ENCODE data around the gene KATNAL2. TPM values are rescaled to one million over a fixed set of nuclear protein-coding genes. Genes with fewer than 3 reads are reported as not detected.
"Not testable (repeated sequence)": the region's sequence is repeated elsewhere in the genome, so short reads cannot be mapped to it uniquely, and the experiment has no call there.

KATNAL2 gene
- total RNA-seq, 1 donor from 2014 or later = 0.64 TPM

GRCh38 chr18:46939337-46939963 is 22.0 kb downstream of the KATNAL2 start:
- peak in 1 of 2 donors; percentile 18 for DNase-seq (ENCODE audit: low read depth in 2 of 2)

- DNase-seq (ENCODE audit: low read depth in 2 of 2) = no peak
Observed at GRCh38 chr18:46939998-46940571, 22.7 kb downstream of the KATNAL2 start.

GRCh38 chr18:46942646-46943045 is 25.2 kb downstream of the KATNAL2 start:
- DNase-seq (ENCODE audit: low read depth in 2 of 2) = no peak

- peak; percentile 54 to 86 for DNase-seq (ENCODE audit: low read depth in 2 of 2)
Observed at GRCh38 chr18:46946656-46947282, 29.4 kb downstream of the KATNAL2 start.

- DNase-seq (ENCODE audit: low read depth in 2 of 2) = peak in 1 of 2 donors; percentile 29
Observed at GRCh38 chr18:46950064-46950656, 32.8 kb downstream of the KATNAL2 start.

GRCh38 chr18:46953195-46953594 is 35.8 kb downstream of the KATNAL2 start:
- no peak for DNase-seq (ENCODE audit: low read depth in 2 of 2)

DNA sequence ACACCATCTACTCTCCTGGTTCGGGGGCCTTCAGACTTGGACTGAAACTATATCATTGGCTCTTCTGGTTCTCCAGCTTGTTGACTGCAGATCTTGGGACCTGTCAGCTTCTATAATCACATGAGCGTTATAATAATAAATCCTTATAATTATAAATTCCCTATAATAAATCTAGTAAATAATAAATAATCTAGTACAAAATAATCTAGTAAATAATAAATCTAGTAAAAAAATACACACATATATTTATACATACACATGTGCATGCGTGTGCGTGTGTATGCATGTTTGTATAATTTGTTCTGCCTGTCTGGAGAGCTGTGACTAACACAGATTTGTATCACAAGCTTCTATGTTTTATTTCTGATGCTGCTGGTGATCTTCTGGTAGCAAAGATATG is 40.8 kb downstream of the KATNAL2 start:
- no peak for DNase-seq (ENCODE audit: low read depth in 2 of 2)

DNA sequence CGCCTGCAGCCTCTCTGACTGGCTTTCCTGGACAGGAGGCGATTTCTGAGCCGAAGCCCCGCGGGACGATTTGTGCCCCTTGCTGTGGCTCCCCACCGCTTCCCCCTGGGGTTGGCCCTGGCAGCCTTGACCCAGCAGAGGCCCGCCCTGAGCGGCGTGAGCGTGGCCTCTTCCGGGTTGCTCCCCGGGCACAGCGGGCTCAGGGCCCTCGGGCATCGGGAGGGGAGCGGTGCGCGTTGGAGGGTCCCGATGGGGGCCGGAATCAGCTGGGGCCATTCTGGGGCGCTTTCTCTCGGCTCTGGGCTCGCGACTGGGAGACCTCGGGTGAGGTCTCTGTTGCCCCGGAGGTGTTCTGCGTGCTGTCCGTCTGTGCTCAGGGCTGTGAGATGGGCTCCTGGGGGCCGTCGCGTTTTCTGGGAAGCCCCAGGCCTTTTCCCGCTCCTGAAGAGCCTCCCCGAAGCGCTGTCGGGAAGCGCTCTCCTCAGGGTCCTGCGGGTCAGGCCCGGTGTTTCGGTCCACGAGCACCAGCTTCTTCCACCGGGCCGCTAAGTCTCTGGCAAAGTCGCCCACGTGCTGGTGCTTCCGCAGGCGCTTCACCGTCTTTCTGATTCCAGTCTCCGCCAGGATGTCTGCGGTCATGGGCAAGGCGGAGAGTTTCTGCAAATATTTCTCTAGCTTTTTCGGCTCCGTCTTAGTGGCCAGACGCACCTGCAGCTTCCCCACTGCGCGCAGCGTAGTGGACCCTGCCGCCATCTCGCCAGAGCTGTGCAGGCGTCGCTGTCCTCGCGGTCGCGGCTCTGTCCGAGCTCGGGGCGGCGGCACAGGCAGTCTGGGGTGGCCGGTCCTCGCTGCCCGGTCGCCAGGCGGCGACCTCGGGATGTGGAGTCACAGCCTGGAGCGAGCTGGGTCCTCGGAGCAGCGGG is 46.5 kb downstream of the KATNAL2 start:
- not testable (repeated sequence) for DNase-seq (ENCODE audit: low read depth in 2 of 2)

DNA sequence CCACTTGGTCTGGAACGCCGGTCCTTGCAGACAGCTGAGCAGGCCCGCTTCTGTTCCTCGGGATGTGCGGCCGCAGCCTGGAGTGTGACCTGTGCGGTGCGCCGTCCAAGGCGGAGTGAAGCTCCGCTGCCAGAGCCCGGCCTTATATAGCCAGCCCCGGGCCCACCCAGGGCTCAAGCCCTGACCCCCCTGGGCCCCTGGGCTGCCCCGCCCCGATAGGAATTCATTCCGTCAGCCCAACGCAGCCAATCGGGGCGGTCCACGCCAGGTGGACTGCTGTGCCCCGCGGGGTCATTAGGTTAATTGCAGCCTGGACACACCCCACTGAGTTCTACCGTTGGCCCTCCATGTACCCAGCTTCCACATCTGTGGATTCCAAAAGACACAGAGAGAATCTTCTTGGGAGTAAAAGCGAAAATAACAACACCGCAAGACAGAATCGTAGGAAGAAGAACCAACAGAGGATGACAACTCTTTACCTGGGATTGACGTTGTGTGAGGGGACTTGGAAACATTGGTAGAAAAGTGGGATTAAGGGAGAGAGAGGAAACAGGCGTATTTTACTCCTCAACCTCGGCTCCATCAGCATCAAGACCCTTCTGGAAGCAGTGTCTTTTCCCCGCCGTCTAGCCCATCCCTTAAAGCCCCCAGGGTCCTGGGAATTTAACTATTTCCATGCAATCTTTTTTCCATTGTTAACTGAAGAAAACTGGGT is 47.3 kb downstream of the KATNAL2 start:
- not testable (repeated sequence) for DNase-seq (ENCODE audit: low read depth in 2 of 2)

DNA sequence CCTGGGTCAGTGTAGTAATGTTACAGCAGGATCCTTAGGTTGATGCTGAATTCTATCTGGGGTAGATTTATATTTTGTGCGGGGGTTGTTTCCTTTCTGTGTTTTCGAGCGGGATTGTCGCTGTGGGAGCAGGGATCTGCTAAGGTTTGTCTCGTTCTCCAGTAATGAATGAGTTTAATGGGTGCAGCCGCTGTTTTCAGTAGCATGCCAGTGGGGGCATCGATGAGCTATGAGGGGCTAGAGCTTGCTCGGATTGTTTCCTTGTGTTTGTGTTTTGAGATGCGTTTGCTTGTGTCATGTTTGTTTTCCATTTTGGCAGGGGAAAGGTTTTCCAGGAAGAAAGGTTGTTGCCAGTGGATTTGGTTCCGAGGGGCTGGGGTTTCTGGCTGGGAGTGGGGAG is 48.9 kb downstream of the KATNAL2 start:
- not testable (repeated sequence) for DNase-seq (ENCODE audit: low read depth in 2 of 2)

DNA sequence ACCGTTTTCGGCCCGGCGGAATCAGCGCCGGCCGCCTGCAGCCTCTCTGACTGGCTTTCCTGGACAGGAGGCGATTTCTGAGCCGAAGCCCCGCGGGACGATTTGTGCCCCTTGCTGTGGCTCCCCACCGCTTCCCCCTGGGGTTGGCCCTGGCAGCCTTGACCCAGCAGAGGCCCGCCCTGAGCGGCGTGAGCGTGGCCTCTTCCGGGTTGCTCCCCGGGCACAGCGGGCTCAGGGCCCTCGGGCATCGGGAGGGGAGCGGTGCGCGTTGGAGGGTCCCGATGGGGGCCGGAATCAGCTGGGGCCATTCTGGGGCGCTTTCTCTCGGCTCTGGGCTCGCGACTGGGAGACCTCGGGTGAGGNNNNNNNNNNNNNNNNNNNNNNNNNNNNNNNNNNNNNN is 52.1 kb downstream of the KATNAL2 start:
- not testable (repeated sequence) for DNase-seq (ENCODE audit: low read depth in 2 of 2)

DNA sequence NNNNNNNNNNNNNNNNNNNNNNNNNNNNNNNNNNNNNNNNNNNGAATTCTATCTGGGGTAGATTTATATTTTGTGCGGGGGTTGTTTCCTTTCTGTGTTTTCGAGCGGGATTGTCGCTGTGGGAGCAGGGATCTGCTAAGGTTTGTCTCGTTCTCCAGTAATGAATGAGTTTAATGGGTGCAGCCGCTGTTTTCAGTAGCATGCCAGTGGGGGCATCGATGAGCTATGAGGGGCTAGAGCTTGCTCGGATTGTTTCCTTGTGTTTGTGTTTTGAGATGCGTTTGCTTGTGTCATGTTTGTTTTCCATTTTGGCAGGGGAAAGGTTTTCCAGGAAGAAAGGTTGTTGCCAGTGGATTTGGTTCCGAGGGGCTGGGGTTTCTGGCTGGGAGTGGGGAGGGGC is 102.5 kb downstream of the KATNAL2 start:
- DNase-seq (ENCODE audit: low read depth in 2 of 2) = not testable (repeated sequence)

DNA sequence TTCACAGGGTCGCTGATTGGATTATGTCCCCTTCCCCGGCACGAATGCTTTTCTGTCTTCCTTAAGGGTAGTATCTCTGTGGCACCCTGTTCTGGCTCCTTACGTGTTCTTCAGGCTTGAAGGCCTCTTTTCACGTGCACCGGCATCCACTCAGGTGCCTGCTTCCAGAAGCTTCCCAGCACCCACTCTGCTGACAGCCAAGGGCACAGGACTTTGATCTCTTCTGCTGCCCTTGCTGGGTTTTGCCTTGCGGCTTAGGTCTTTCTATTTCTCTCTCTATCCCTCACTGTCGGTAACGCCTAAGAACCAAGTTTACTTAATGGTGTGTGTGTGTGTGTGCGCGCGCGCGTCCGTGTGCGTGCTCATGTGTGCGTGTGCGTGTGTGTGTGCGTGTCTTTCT is 103.4 kb downstream of the KATNAL2 start:
- not testable (repeated sequence) for DNase-seq (ENCODE audit: low read depth in 2 of 2)

DNA sequence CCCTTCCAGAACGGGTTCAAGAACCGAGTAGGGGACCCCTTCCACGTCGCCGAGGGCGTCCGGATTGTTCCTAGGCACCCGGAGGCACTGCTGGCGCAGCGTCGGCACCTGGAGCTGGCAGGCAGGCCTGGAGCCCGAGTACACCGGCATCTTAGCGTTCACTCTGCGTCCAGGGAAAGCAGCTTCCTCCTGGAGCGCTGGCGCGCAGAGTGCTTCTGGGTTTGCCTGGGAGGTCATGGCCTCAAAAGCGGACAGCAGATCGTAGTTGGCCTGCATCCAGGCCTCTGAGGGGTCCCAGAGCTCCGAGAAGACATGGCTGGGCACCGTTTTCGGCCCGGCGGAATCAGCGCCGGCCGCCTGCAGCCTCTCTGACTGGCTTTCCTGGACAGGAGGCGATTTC is 105.4 kb downstream of the KATNAL2 start:
- DNase-seq (ENCODE audit: low read depth in 2 of 2) = not testable (repeated sequence)

DNA sequence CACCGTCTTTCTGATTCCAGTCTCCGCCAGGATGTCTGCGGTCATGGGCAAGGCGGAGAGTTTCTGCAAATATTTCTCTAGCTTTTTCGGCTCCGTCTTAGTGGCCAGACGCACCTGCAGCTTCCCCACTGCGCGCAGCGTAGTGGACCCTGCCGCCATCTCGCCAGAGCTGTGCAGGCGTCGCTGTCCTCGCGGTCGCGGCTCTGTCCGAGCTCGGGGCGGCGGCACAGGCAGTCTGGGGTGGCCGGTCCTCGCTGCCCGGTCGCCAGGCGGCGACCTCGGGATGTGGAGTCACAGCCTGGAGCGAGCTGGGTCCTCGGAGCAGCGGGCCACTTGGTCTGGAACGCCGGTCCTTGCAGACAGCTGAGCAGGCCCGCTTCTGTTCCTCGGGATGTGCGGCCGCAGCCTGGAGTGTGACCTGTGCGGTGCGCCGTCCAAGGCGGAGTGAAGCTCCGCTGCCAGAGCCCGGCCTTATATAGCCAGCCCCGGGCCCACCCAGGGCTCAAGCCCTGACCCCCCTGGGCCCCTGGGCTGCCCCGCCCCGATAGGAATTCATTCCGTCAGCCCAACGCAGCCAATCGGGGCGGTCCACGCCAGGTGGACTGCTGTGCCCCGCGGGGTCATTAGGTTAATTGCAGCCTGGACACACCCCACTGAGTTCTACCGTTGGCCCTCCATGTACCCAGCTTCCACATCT is 106.5 kb downstream of the KATNAL2 start:
- not testable (repeated sequence) for DNase-seq (ENCODE audit: low read depth in 2 of 2)

DNA sequence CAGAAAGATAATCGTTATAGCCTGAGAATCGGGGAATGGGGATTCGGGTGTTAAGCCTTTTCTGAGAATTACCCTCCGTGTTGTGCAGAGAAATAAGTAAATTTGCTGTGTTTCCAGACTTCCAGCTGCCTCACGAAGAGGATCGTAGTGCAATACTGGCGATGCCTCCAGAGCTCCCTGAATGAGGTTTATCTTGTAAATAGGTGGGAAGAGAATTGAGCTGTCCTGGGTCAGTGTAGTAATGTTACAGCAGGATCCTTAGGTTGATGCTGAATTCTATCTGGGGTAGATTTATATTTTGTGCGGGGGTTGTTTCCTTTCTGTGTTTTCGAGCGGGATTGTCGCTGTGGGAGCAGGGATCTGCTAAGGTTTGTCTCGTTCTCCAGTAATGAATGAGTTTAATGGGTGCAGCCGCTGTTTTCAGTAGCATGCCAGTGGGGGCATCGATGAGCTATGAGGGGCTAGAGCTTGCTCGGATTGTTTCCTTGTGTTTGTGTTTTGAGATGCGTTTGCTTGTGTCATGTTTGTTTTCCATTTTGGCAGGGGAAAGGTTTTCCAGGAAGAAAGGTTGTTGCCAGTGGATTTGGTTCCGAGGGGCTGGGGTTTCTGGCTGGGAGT is 108.3 kb downstream of the KATNAL2 start:
- not testable (repeated sequence) for DNase-seq (ENCODE audit: low read depth in 2 of 2)

DNA sequence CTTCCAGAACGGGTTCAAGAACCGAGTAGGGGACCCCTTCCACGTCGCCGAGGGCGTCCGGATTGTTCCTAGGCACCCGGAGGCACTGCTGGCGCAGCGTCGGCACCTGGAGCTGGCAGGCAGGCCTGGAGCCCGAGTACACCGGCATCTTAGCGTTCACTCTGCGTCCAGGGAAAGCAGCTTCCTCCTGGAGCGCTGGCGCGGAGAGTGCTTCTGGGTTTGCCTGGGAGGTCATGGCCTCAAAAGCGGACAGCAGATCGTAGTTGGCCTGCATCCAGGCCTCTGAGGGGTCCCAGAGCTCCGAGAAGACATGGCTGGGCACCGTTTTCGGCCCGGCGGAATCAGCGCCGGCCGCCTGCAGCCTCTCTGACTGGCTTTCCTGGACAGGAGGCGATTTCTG is 111.3 kb downstream of the KATNAL2 start:
- DNase-seq (ENCODE audit: low read depth in 2 of 2) = not testable (repeated sequence)

- not testable (repeated sequence) for DNase-seq (ENCODE audit: low read depth in 2 of 2)
Observed at GRCh38 chr18:47029684-47030353, 112.4 kb downstream of the KATNAL2 start.

DNA sequence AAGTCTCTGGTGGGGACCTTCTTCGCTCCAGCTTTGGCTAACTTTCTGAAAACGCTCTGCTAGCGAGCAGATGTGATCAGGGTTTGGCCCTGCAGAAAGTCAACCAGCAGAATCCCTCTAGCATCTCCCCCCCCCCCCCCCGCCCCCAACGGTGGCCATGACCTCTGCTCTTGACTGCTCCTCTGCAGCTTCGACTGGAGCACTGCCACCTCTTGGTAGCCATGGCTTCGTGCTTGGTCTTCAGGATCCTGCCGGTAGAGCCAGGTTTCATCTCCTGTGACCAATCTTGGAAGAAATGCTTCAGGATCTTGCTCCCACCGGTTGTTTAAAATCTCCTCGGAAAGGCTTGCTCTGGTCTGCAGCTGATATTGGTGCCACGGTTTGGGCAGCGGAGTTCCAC is 113.5 kb downstream of the KATNAL2 start:
- DNase-seq (ENCODE audit: low read depth in 2 of 2) = not testable (repeated sequence)

Data from dermis microvascular lymphatic vessel endothelial cell (primary cell).